Fibroblast of lung (primary cell): ENCODE results near the gene SERGEF. TPM values are rescaled to one million over a fixed set of nuclear protein-coding genes. Genes with fewer than 3 reads are reported as not detected.

Experiments
- DNase-seq, 2 donors: peaks; one replicate each; pipeline versions ENCODE4 v3.0.0 to v3.0.0-alpha.2; 2010; ENCODE audit warnings: low read depth in 2 of 2
- H2AFZ ChIP-seq: 2 replicates; pipeline ENCODE4 v1.5.1; 2012; ENCODE audit warnings: low read length, control low read depth, inconsistent platforms
- H3K27ac ChIP-seq: 2 replicates; pipeline ENCODE4 v1.5.1; 2011; ENCODE audit warnings: low read length, control low read depth; ENCODE audit not compliant: insufficient read depth
- H3K27me3 ChIP-seq: 2 replicates; pipeline ENCODE4 v1.5.1; 2011; ENCODE audit warnings: mild to moderate bottlenecking, low read length; ENCODE audit not compliant: control insufficient read depth, insufficient read depth
- H3K36me3 ChIP-seq: 2 replicates; pipeline ENCODE4 v1.5.1; 2011; ENCODE audit warnings: low read length; ENCODE audit not compliant: control insufficient read depth, insufficient read depth
- H3K4me1 ChIP-seq: 2 replicates; pipeline ENCODE4 v1.5.1; 2011; ENCODE audit warnings: low read length; ENCODE audit not compliant: control insufficient read depth, insufficient read depth; ENCODE audit errors: extremely low read depth
- H3K4me2 ChIP-seq: 2 replicates; pipeline ENCODE4 v1.5.1; 2011; ENCODE audit warnings: low read length, control low read depth; ENCODE audit not compliant: insufficient read depth; ENCODE audit errors: extremely low read depth
- H3K4me3 ChIP-seq, 4 experiments: fragments of 200-600 bp in 1 of 4; sonication (generic) in 1 of 4; replicated peaks in 1 of 4; 2 replicates each; pipeline ENCODE4 v1.5.1; 2011 to 2016; ENCODE audit warnings: low read length in 4 of 4, low read depth in 3 of 4, mild to moderate bottlenecking in 3 of 4, control low read depth in 2 of 4, inconsistent platforms in 1 of 4, mixed read lengths in 1 of 4; ENCODE audit not compliant: insufficient read depth in 1 of 4; ENCODE audit errors: control extremely low read depth in 1 of 4
- H3K79me2 ChIP-seq: 2 replicates; pipeline ENCODE4 v1.5.1; 2012; ENCODE audit warnings: mild to moderate bottlenecking, low read length, inconsistent platforms; ENCODE audit not compliant: control insufficient read depth, insufficient read depth
- H3K9ac ChIP-seq: 2 replicates; pipeline ENCODE4 v1.5.1; 2011; ENCODE audit warnings: mild to moderate bottlenecking, low read length, control low read depth; ENCODE audit not compliant: insufficient read depth
- H3K9me3 ChIP-seq: 2 replicates; pipeline ENCODE4 v1.5.1; 2012; ENCODE audit warnings: low read depth, low read length; ENCODE audit not compliant: control insufficient read depth, insufficient read depth
- H4K20me1 ChIP-seq: 2 replicates; pipeline ENCODE4 v1.5.1; 2011; ENCODE audit warnings: low read length; ENCODE audit not compliant: control insufficient read depth, insufficient read depth; ENCODE audit errors: extremely low read depth
- EZH2 ChIP-seq: IDR thresholded peaks from 2 replicates; pipeline ENCODE4 v1.5.1; 2012; ENCODE audit warnings: low read length, control low read depth, mild to moderate bottlenecking; ENCODE audit errors: missing control alignments
- polyA plus RNA-seq, 2 donors: library from polyadenylated mRNA; depleted of rRNA in 1 of 2; stranded (reverse) in 1 of 2; unstranded in 1 of 2; fragments of >200 nt; gene quantifications; 2 replicates each; pipeline ENCODE4 v1.2.1, GENCODE V29; 2011 to 2012; ENCODE audit warnings: missing spikeins in 1 of 2
- total RNA-seq: library from RNA; depleted of rRNA; stranded (reverse); fragments of >200 nt; gene quantifications from 2 replicates; pipeline ENCODE4 v1.2.1, GENCODE V29; 2014
- TF ChIP-seq, protein P1 (sequence below), 2 donors: IDR thresholded peaks in 1 of 2; conservative IDR thresholded peaks in 1 of 2; 1 replicate in 1 of 2; 2 replicates in 1 of 2; pipeline ENCODE4 v1.5.1; 2011 to 2012; ENCODE audit warnings: low read length in 2 of 2, control low read depth in 1 of 2, inconsistent platforms in 1 of 2, low read depth in 1 of 2, mild to moderate bottlenecking in 1 of 2

The SERGEF gene
- total and polyA plus RNA-seq, 2 donors (not counting 1 experiment from before 2014, with no cell fraction given) = 14.5 to 38.5 TPM

DNA sequence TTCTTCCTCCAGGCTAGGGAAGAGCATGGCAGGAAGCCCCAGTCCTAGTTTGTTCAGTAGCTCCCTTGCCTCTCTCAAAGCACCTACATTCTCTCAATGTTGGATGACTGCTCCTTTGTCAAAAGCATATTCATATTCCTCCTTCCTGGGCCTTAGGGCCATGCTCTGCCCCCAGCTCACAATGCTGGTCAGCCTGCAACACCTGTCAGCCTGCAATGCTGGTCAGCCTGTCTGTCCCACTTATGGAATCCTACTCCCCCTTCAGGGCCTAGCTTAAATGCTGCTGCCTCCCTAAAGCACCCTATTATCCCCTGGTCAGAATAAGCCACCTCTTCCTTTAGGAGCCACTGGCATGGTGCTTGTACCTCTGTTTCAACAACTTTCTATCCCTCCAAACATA lies 45.2 kb downstream of the SERGEF start:
- Histone ChIP-seq H3K9me3 (no peaks in the 10 kb centered on the region), H3K27me3 (no peaks in the 10 kb centered on the region), H3K36me3 (no peaks in the 10 kb centered on the region), H3K4me3 (no peak overlapping the region), H3K27ac (no peak overlapping the region), H2AFZ (no peak overlapping the region), H3K4me2 (no peak overlapping the region), H3K79me2 (no peaks in the 10 kb centered on the region), H3K4me1 (no peaks in the 10 kb centered on the region), H3K9ac (no peak overlapping the region), H4K20me1 (no peaks in the 10 kb centered on the region)
- no peak for DNase-seq
- TF ChIP-seq, protein P1, sequence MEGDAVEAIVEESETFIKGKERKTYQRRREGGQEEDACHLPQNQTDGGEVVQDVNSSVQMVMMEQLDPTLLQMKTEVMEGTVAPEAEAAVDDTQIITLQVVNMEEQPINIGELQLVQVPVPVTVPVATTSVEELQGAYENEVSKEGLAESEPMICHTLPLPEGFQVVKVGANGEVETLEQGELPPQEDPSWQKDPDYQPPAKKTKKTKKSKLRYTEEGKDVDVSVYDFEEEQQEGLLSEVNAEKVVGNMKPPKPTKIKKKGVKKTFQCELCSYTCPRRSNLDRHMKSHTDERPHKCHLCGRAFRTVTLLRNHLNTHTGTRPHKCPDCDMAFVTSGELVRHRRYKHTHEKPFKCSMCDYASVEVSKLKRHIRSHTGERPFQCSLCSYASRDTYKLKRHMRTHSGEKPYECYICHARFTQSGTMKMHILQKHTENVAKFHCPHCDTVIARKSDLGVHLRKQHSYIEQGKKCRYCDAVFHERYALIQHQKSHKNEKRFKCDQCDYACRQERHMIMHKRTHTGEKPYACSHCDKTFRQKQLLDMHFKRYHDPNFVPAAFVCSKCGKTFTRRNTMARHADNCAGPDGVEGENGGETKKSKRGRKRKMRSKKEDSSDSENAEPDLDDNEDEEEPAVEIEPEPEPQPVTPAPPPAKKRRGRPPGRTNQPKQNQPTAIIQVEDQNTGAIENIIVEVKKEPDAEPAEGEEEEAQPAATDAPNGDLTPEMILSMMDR (conservative IDR thresholded peaks at IDR 0.05 in 1 of 2, IDR thresholded peaks at IDR 0.05 in 1 of 2; ENCODE audit: low read depth in 1 of 2, low read length in 2 of 2) = no peak
- TF ChIP-seq EZH2 = no peak

DNA sequence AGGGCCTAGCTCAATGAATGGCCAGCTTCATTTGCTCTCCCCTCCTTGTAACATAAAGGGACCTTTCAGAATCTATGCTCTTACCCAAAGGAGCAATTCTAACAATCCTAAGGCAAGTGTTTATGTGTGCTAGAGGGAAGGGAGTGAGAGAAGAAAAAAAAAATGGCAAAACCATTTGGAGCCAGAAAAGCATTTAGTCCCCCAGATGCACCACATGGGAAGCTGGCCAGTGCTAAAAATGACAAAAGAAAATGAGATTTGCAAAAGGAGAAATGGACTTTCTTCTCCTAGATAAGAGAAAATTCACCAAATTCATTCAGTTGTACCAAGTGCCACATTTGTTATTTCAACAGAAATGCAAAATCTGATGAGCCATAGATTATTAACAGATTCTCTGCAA lies 52.8 kb downstream of the SERGEF start:
- H3K9ac ChIP-seq = no peak overlapping the region
- no peak overlapping the region for H3K4me3 ChIP-seq
- no peaks in the 10 kb centered on the region for H3K79me2 ChIP-seq
- no peaks in the 10 kb centered on the region for H3K27me3 ChIP-seq
- H3K4me2 ChIP-seq = no peak overlapping the region
- H3K27ac ChIP-seq = no peak overlapping the region
- no peaks in the 10 kb centered on the region for H4K20me1 ChIP-seq
- H2AFZ ChIP-seq = no peak overlapping the region
- no peaks in the 10 kb centered on the region for H3K9me3 ChIP-seq
- DNase-seq = no peak
- no peaks in the 10 kb centered on the region for H3K4me1 ChIP-seq
- H3K36me3 ChIP-seq = no peaks in the 10 kb centered on the region
- no peak for TF ChIP-seq EZH2
- TF ChIP-seq, protein P1 (conservative IDR thresholded peaks at IDR 0.05 in 1 of 2, IDR thresholded peaks at IDR 0.05 in 1 of 2; ENCODE audit: low read depth in 1 of 2, low read length in 2 of 2) = no peak

DNA sequence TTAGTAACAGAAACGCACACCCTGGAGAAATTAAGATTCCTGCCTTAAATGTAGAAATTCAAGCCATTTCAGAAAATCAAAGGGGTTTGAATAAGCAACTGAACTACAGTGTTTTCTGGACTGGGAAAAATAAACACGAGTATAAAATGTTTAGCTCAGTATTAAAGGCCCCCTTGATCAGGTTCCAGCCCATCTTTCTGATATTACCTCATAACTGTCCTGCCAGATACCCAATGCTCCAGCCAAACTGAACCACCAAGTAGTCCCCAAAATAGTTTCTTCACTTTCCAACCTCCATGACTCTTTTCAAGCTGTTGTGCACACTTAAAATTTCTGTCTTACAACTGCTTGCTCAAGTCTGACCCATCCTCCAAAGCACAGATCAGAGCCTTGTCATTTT lies 54.4 kb downstream of the SERGEF start:
- Histone ChIP-seq H3K36me3 (no peaks in the 10 kb centered on the region), H3K4me1 (no peaks in the 10 kb centered on the region), H3K27me3 (no peaks in the 10 kb centered on the region), H3K4me2 (no peak overlapping the region), H3K27ac (no peak overlapping the region), H3K79me2 (no peaks in the 10 kb centered on the region), H3K9ac (no peak overlapping the region), H4K20me1 (no peaks in the 10 kb centered on the region), H2AFZ (no peak overlapping the region), H3K4me3 (no peak overlapping the region), H3K9me3 (no peaks in the 10 kb centered on the region)
- no peak for DNase-seq
- TF ChIP-seq EZH2 = no peak
- TF ChIP-seq, protein P1 (conservative IDR thresholded peaks at IDR 0.05 in 1 of 2, IDR thresholded peaks at IDR 0.05 in 1 of 2; ENCODE audit: low read depth in 1 of 2, low read length in 2 of 2) = no peak
